MM.1S (cell line): Measurements from ENCODE around the gene NDUFS4.

Experiments used
- EZH2 ChIP-seq: fragments of 300-600 bp; sonication (generic); optimal IDR thresholded peaks from 2 replicates; pipeline ENCODE3; 2017; ENCODE audit warnings: low read depth, mild to moderate bottlenecking, antibody characterized with exemption, low read length, mixed read lengths
- EZH2phosphoT487 ChIP-seq: fragments of 300-600 bp; sonication (generic); IDR thresholded peaks from 2 replicates; pipeline ENCODE4 v1.6.1; 2018; ENCODE audit warnings: antibody characterized with exemption, low read length
- TF ChIP-seq, protein P1 (sequence below): fragments of 300-600 bp; sonication (generic); IDR thresholded peaks from 2 replicates; pipeline ENCODE4 v1.5.1; 2016; ENCODE audit warnings: antibody characterized with exemption, low read length, mixed read lengths

DNA sequence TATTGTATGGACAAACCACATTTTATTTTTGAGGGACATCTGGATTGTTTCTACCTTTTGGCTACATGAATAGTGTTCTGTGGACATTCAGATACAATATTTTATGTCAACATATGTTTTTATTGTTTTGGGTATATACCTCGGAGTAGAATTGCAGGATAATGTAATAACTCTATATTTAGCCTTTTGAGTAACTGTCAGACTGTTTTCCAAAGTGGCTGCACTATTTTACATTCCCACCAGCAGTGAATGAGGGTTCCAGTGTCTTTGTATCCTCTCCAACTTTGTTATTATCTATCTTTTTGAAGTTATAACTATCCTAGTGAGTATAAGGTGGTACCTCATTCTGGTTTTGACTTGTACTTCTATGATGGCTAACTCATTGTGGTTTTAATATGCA, 11.0 kb downstream of the NDUFS4 start:
- TF ChIP-seq, protein P1, sequence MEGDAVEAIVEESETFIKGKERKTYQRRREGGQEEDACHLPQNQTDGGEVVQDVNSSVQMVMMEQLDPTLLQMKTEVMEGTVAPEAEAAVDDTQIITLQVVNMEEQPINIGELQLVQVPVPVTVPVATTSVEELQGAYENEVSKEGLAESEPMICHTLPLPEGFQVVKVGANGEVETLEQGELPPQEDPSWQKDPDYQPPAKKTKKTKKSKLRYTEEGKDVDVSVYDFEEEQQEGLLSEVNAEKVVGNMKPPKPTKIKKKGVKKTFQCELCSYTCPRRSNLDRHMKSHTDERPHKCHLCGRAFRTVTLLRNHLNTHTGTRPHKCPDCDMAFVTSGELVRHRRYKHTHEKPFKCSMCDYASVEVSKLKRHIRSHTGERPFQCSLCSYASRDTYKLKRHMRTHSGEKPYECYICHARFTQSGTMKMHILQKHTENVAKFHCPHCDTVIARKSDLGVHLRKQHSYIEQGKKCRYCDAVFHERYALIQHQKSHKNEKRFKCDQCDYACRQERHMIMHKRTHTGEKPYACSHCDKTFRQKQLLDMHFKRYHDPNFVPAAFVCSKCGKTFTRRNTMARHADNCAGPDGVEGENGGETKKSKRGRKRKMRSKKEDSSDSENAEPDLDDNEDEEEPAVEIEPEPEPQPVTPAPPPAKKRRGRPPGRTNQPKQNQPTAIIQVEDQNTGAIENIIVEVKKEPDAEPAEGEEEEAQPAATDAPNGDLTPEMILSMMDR = no peak
- TF ChIP-seq EZH2 (no peak), EZH2phosphoT487 (no peak)
